ENCODE data around the gene MORF4L2.

The MORF4L2 gene

DNA sequence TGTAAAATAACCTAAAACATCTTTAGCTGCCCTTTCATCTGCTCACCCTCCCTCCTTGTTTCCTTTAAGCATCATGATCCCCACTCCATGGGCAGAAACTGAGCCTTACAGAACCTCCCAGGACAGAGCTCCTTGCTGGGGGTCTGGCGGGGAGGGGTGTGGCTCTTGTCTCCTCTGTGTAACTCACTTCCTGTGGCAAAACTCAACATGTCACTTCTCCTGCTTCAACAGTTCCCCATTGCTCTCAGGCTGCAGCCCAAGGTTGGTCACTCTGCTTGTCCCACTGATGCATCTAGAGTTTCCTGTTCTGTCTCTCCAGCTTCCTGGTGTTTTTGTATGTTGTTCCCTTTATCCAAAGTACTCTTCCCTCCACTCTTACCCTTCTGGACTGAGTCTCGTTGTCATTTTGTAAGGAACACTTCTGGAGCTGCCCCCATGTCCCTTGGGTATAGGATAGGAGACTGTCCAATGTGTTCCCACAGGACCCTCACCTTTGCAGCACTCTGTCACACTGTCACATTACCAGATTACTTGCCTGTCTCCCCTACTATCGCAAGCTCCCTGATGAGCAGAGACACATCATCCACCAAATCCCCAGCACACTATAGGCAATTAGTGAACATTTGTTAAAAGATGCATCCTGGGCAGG is 43.8 kb upstream of the MORF4L2 start:
- H3K27ac ChIP-seq (ENCODE audit: low read depth, low read length), result peak overlapping the region; percentile 49
- H3K79me2 ChIP-seq (ENCODE audit: control insufficient read depth, insufficient read depth, low read length, poor library complexity), result no peaks in the 10 kb centered on the region
- no peak overlapping the region for H2BK5ac ChIP-seq (ENCODE audit: low read depth, low read length, poor library complexity)
- no peak overlapping the region for H3K4ac ChIP-seq (ENCODE audit: low read depth, low read length)
- H3K27me3 ChIP-seq (ENCODE audit: insufficient read depth, low read length), result no peaks in the 10 kb centered on the region
- H4K12ac ChIP-seq (ENCODE audit: low read depth, low read length), result no peak overlapping the region
- H3K23ac ChIP-seq (ENCODE audit: low read length), result no peak overlapping the region
- H3K14ac ChIP-seq (ENCODE audit: low read length), result no peak overlapping the region
- H3K36me3 ChIP-seq (ENCODE audit: control insufficient read depth in 1 of 2, insufficient read depth in 2 of 2, low read length in 2 of 2), result no peaks in the 10 kb centered on the region
- H2AK5ac ChIP-seq (ENCODE audit: low read length), result no peak overlapping the region
- H4K91ac ChIP-seq (ENCODE audit: low read depth, low read length), result no peak overlapping the region
- H2BK12ac ChIP-seq (ENCODE audit: low read length), result no peak overlapping the region
- H3K79me1 ChIP-seq (ENCODE audit: low read length), result no peaks in the 10 kb centered on the region
- no peak overlapping the region for H3K18ac ChIP-seq (ENCODE audit: low read length)
- no peak overlapping the region for H3K4me2 ChIP-seq (ENCODE audit: low read length)
- H3K4me1 ChIP-seq (ENCODE audit: control insufficient read depth in 1 of 2, insufficient read depth in 2 of 2, low read length in 2 of 2), result peaks cover 26 to 37% of the 10 kb centered on the region in 2 experiments
- no peak overlapping the region for H3K9ac ChIP-seq (ENCODE audit: low read length)
- no CpG with 5 or more reads among the region's 3 CpGs for WGBS (ENCODE audit: extremely low coverage, insufficient coverage, insufficient read length)
- H3K4me3 ChIP-seq (ENCODE audit: low read depth, low read length), result no peak overlapping the region
- no peaks in the 10 kb centered on the region for H3K9me3 ChIP-seq (ENCODE audit: insufficient read depth, low read depth, low read length)
- no peak overlapping the region for H4K8ac ChIP-seq (ENCODE audit: low read depth, low read length)
- no peak overlapping the region for H2BK120ac ChIP-seq (ENCODE audit: insufficient read depth, low read length, poor library complexity)
- no peak overlapping the region for H2AFZ ChIP-seq (ENCODE audit: insufficient read depth, low read length, poor library complexity)
- no peak for DNase-seq

DNA sequence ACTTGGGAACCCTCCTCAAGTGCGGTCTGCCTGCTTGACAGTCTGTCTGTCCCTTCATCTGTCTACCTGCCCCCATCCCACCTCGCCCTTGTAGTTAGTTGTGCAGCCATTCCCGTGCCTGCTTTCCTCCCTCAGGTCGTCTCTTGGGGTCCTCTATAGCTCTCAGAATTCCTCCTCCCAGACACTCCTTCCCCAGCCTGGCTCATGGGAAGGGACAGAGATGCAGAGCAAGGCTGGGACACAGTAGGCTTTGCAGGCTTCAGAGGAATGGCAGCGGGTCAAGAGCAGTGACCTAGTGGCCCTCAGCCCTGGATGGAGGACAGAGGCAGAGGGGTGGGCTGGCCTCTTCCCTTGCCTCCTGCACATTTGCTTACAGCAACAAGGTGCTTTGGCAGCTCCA is 42.5 kb upstream of the MORF4L2 start:
- H2AFZ ChIP-seq (ENCODE audit: insufficient read depth, low read length, poor library complexity), result no peak overlapping the region
- no peak overlapping the region for H3K4ac ChIP-seq (ENCODE audit: low read depth, low read length)
- H4K8ac ChIP-seq (ENCODE audit: low read depth, low read length), result no peak overlapping the region
- no peak overlapping the region for H3K14ac ChIP-seq (ENCODE audit: low read length)
- no peak overlapping the region for H4K12ac ChIP-seq (ENCODE audit: low read depth, low read length)
- H3K9ac ChIP-seq (ENCODE audit: low read length), result no peak overlapping the region
- H3K27ac ChIP-seq (ENCODE audit: low read depth, low read length), result no peak overlapping the region
- no peak overlapping the region for H2BK5ac ChIP-seq (ENCODE audit: low read depth, low read length, poor library complexity)
- no peak overlapping the region for H4K91ac ChIP-seq (ENCODE audit: low read depth, low read length)
- H3K18ac ChIP-seq (ENCODE audit: low read length), result no peak overlapping the region
- DNase-seq, result no peak
- no peak overlapping the region for H2BK120ac ChIP-seq (ENCODE audit: insufficient read depth, low read length, poor library complexity)
- H3K79me1 ChIP-seq (ENCODE audit: low read length), result no peaks in the 10 kb centered on the region
- peak overlapping the region; percentile 24 for H2BK12ac ChIP-seq (ENCODE audit: low read length)
- H2AK5ac ChIP-seq (ENCODE audit: low read length), result no peak overlapping the region
- H3K4me2 ChIP-seq (ENCODE audit: low read length), result no peak overlapping the region
- H3K4me3 ChIP-seq (ENCODE audit: low read depth, low read length), result no peak overlapping the region
- no peaks in the 10 kb centered on the region for H3K9me3 ChIP-seq (ENCODE audit: insufficient read depth, low read depth, low read length)
- no peaks in the 10 kb centered on the region for H3K79me2 ChIP-seq (ENCODE audit: control insufficient read depth, insufficient read depth, low read length, poor library complexity)
- no peaks in the 10 kb centered on the region for H3K27me3 ChIP-seq (ENCODE audit: insufficient read depth, low read length)
- no CpG with 5 or more reads among the region's 5 CpGs for WGBS (ENCODE audit: extremely low coverage, insufficient coverage, insufficient read length)
- peaks cover 24 to 35% of the 10 kb centered on the region in 2 experiments for H3K4me1 ChIP-seq (ENCODE audit: control insufficient read depth in 1 of 2, insufficient read depth in 2 of 2, low read length in 2 of 2)
- no peak overlapping the region for H3K23ac ChIP-seq (ENCODE audit: low read length)
- no peaks in the 10 kb centered on the region for H3K36me3 ChIP-seq (ENCODE audit: control insufficient read depth in 1 of 2, insufficient read depth in 2 of 2, low read length in 2 of 2)

DNA sequence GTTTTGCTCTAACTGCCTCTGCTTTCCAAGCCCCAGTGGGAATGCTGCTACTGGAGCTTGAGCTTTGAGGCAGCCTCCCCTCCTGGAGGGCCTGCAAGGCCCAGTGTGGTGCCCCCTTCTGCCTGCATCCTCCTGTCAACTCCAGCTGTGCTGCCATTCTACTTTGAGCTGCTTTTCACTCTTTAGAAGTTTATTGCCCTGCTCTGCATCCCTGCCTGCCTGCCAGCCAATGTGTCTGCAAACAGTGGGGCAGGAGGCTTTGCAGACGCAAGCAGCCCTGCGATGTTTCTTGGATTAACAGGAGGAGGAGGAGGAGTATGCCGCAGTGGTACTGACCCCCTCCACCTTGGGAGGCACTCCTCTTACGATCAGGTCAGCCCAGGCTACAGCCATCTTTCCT is 40.6 kb upstream of the MORF4L2 start:
- Histone ChIP-seq H3K79me2 (ENCODE audit: control insufficient read depth, insufficient read depth, low read length, poor library complexity) (no peaks in the 10 kb centered on the region), H3K27me3 (ENCODE audit: insufficient read depth, low read length) (no peaks in the 10 kb centered on the region), H3K9me3 (ENCODE audit: insufficient read depth, low read depth, low read length) (no peaks in the 10 kb centered on the region), H2BK5ac (ENCODE audit: low read depth, low read length, poor library complexity) (no peak overlapping the region), H3K23ac (ENCODE audit: low read length) (no peak overlapping the region), H4K8ac (ENCODE audit: low read depth, low read length) (no peak overlapping the region), H4K12ac (ENCODE audit: low read depth, low read length) (no peak overlapping the region), H4K91ac (ENCODE audit: low read depth, low read length) (no peak overlapping the region), H3K9ac (ENCODE audit: low read length) (no peak overlapping the region), H2BK12ac (ENCODE audit: low read length) (no peak overlapping the region), H3K4ac (ENCODE audit: low read depth, low read length) (no peak overlapping the region), H3K18ac (ENCODE audit: low read length) (no peak overlapping the region), H2AK5ac (ENCODE audit: low read length) (no peak overlapping the region), H3K14ac (ENCODE audit: low read length) (no peak overlapping the region), H2BK120ac (ENCODE audit: insufficient read depth, low read length, poor library complexity) (no peak overlapping the region), H3K27ac (ENCODE audit: low read depth, low read length) (no peak overlapping the region), H3K79me1 (ENCODE audit: low read length) (no peaks in the 10 kb centered on the region), H3K4me2 (ENCODE audit: low read length) (no peak overlapping the region), H3K36me3 (ENCODE audit: control insufficient read depth in 1 of 2, insufficient read depth in 2 of 2, low read length in 2 of 2) (no peaks in the 10 kb centered on the region), H2AFZ (ENCODE audit: insufficient read depth, low read length, poor library complexity) (no peak overlapping the region), H3K4me1 (ENCODE audit: control insufficient read depth in 1 of 2, insufficient read depth in 2 of 2, low read length in 2 of 2) (peaks cover 24 to 34% of the 10 kb centered on the region in 2 experiments), H3K4me3 (ENCODE audit: low read depth, low read length) (no peak overlapping the region)
- no peak for DNase-seq
- no CpG with 5 or more reads among the region's 4 CpGs for WGBS (ENCODE audit: extremely low coverage, insufficient coverage, insufficient read length)

DNA sequence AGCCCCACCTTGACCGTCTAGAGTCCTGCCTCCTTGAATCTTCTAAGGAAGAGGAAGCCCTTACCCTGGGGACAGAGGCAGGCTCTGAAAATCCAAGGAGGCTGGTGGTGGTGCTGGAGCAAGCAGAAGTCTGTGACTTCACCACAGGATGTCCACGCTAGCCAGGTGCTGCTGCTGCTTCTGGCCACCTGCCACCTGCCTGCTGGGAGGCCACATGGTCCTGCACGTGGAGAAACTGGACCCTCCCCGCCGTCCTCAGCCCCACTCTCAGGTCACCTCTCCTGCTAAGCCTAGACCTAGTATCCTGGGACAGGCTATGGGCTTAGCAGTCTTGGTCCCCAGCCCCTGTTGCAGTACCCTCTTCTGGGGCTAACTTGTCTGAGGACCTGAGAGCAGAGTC is 40.0 kb upstream of the MORF4L2 start:
- no peak overlapping the region for H2AFZ ChIP-seq (ENCODE audit: insufficient read depth, low read length, poor library complexity)
- no peaks in the 10 kb centered on the region for H3K9me3 ChIP-seq (ENCODE audit: insufficient read depth, low read depth, low read length)
- no peak overlapping the region for H3K27ac ChIP-seq (ENCODE audit: low read depth, low read length)
- no peaks in the 10 kb centered on the region for H3K27me3 ChIP-seq (ENCODE audit: insufficient read depth, low read length)
- no peak overlapping the region for H2BK12ac ChIP-seq (ENCODE audit: low read length)
- H3K36me3 ChIP-seq (ENCODE audit: control insufficient read depth in 1 of 2, insufficient read depth in 2 of 2, low read length in 2 of 2), result no peaks in the 10 kb centered on the region
- no peak overlapping the region for H3K14ac ChIP-seq (ENCODE audit: low read length)
- H3K79me1 ChIP-seq (ENCODE audit: low read length), result no peaks in the 10 kb centered on the region
- H3K9ac ChIP-seq (ENCODE audit: low read length), result no peak overlapping the region
- H3K23ac ChIP-seq (ENCODE audit: low read length), result no peak overlapping the region
- no peak overlapping the region for H3K4me3 ChIP-seq (ENCODE audit: low read depth, low read length)
- H2BK120ac ChIP-seq (ENCODE audit: insufficient read depth, low read length, poor library complexity), result no peak overlapping the region
- H4K12ac ChIP-seq (ENCODE audit: low read depth, low read length), result no peak overlapping the region
- no peaks in the 10 kb centered on the region for H3K79me2 ChIP-seq (ENCODE audit: control insufficient read depth, insufficient read depth, low read length, poor library complexity)
- no peak overlapping the region for H4K8ac ChIP-seq (ENCODE audit: low read depth, low read length)
- H2BK5ac ChIP-seq (ENCODE audit: low read depth, low read length, poor library complexity), result no peak overlapping the region
- peaks cover 24 to 29% of the 10 kb centered on the region in 2 experiments for H3K4me1 ChIP-seq (ENCODE audit: control insufficient read depth in 1 of 2, insufficient read depth in 2 of 2, low read length in 2 of 2)
- H2AK5ac ChIP-seq (ENCODE audit: low read length), result no peak overlapping the region
- no peak overlapping the region for H3K4ac ChIP-seq (ENCODE audit: low read depth, low read length)
- no peak overlapping the region for H3K4me2 ChIP-seq (ENCODE audit: low read length)
- no peak overlapping the region for H3K18ac ChIP-seq (ENCODE audit: low read length)
- no peak for DNase-seq
- WGBS (ENCODE audit: extremely low coverage, insufficient coverage, insufficient read length), result no CpG with 5 or more reads among the region's 5 CpGs
- H4K91ac ChIP-seq (ENCODE audit: low read depth, low read length), result no peak overlapping the region
